COLO829 (cell line): Measurements from ENCODE around the gene HHIPL1.

Experiments
- DNase-seq: peaks from one replicate; pipeline ENCODE4 v3.0.0; 2012; ENCODE audit warnings: low spot score

HHIPL1 gene

DNA sequence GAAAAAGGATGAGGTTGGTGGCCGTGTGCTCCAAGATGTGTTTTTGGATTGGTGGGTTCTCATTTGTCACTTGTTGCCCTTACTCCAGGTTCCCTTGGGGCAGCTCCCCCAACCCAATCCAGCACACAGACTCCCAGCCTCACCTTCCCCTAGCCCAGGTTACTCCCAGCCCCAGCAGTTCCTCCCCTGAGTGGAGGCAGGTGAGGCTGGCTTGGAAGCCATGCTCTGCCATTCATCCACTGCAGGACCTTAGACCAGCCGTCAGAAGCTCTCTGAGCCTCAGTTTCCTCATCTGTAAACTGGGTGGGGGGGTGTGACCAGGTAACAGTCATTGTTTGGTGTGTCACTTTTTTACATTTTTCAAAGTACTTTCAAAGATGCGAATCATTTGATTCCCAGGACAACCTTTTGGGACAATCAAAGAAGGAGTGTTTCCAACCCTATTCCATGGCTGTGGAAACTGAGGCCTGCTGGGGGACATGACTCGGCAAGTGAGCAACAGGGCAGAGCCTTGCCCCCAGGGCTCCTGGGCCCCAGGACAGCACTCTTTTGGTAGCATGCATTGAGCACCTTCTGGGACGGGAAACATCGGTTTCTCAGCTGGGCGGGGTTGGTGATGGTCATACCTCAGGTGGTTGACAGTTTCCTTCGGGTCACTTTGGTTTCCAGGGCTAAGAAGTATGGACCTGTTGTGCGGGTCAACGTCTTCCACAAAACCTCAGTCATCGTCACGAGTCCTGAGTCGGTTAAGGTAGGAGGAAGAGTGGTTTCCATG, 46.4 kb downstream of the HHIPL1 start:
- no peak for DNase-seq

DNA sequence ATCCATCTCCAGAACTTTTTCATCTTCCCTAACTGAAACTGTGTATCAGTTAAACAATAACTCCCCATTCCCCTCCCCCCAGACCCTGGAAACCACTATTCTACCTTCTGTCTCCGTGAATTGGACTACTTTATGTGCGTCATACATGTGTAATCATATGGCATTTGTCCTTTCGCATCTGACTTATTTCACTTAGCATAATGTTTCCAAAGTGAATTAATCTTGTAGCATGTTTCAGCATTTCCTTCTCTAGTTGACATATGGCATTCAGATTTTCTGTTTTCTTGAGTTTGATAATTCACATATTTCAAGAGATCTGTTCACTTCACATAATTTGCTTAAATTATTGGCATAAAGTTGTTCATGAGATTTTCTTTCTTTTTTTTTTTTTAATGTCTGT, 49.0 kb downstream of the HHIPL1 start:
- DNase-seq, result no peak

DNA sequence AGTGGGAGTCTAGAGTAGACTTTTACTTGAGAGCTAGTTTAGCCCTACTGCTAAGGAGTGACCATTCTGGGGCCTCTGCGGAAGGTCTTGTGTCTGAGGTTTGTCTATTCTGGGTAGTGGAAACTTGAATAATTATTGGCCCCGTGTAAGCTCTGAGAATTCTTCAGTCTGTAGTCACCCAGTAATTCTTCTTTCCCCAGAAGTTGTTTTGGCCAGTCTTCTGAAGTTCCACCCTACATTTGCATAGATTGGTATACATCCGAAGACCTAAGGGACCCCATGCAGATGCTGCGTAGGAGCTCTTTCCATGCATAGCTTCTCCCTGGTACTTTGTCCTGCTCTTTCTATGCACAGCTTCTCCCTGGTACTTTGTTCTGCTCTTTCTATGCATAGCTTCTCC, 52.0 kb downstream of the HHIPL1 start:
- DNase-seq, result no peak

DNA sequence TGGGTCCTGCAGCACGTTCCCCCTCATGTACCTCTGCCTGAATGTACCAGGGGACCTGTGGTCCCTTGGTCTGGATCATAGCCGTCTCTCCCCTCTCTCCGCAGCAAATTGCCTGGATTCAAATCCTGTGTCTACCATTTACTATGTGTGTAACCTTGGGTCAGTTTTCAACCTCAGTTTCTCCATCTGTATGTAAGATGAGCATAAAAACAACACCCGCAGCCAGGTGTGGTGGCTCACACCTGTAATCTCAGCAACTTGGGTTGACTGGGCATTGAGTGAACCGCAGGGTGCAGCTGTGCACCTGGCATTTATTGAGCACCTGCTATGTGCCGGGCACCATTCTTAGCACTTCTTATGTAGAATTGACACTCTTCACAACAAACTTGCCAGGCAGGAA, 53.3 kb downstream of the HHIPL1 start:
- no peak for DNase-seq

DNA sequence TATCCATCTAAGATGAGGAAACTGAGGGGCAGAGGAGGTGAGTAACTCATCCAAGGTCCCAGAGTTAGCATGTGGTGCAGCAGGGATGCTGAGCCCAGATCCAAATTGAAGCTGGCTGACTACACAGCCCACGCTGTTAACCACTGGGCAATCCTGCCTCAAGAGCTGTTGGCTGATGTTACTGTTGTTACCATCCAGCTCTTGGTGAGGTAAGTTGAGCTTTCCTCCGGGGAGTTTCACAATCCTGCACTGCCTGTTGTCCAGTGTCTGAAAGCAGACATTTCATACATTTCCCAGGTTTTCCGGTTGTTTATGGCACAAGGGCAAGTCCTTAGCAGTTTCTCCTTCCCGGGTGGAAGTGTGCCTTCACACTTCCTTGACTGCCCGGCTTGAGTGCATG, 53.7 kb downstream of the HHIPL1 start:
- no peak for DNase-seq

DNA sequence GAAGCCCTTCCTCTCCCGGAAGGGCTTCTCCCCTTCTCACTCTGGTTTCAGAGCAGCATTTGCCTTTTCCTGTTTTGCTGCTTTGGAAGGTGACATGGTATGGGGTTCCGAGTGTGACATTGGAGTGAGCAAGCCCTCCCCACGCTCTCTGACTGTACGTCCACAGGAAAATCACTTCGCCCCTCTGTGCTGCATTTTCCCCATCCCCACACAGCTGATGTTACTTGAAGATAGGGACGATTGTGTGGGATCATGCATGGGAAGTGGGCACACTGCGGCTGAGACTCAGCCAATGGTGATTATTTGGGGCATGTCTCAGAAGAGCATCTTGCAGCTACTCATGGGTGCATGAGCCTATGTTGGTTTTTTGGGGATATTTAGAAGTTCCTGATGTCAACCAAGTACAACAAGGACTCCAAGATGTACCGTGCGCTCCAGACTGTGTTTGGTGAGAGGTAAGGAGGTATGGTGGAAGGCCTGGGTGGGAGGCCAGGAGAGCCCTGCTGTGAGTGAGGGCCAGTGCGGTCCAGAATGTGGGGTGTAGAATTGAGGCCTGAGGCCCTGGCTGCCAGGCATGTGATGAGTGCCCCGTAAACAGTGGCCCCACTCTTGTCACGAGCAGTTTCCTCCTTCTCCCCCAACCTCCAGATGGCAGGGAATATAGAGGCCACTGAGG, 54.3 kb downstream of the HHIPL1 start:
- DNase-seq, result no peak

DNA sequence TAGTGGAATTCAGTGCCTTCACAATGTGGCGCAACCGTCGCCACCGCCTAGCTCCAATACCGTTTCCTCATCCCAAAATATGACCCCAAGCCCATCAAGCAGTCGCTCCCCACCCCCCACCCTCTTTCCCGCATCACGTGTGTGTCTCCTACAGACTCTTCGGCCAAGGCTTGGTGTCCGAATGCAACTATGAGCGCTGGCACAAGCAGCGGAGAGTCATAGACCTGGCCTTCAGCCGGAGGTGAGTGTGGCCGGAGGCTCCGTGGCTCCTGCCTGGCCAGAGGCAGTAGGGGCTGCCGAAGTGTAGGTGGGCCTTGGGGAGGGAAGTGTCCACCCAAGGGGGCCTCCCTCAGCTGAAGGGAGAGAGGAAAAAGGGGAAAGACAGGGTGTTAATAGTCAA, 54.9 kb downstream of the HHIPL1 start:
- DNase-seq, result no peak

DNA sequence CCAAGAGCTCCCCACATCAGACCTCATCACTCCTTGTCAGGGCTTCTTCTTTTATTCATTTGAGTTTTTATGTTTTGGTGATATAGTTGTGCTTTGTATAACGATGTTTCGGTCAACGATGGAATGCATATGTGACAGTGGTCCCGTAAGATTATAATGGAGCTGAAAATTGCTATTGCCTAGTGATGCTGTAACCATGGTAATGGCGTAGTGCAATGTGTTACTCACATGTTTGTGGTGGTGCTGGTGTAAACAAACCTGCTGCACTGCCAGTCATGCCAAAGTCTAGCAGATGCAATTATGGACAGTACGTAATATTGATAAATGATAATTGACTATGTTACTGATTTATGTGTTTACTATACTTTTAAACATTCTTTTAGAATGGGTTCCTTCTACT, 55.5 kb downstream of the HHIPL1 start:
- no peak for DNase-seq

DNA sequence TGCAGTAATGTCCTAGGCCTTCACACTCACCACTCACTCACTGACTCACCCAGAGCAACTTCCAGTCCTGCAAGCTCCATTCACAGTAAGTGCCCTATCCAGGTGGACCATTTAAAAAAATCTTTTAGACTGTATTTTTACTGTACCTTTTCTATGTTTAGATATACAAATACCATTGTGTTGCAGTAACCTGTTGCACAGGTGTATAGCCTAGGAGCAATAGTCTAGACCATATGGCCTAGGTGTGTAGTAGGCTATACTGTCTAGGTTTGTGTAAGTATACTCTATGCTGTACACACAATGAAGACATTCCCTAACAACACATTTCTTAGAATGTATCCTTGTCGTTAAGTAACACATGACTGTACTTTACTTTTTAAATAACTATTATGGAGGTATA, 56.3 kb downstream of the HHIPL1 start:
- DNase-seq, result no peak

DNA sequence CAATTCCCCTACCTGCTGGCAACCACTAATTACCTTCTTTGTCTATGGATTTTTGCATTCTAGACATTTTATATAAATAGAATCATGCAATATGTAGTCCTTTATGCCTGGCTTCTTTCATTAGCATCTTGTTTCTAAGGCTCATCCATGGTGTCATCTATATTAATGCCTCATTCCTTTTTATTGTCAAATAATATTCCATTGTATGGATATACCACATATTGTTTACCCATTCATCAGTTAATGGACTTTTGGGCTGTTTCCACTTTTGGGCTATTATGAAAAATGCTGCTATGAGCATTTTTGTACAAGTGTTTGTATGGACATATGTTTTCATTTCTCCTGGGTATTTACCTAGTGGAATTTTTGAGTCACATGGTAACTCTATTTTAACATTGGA, 57.2 kb downstream of the HHIPL1 start:
- no peak for DNase-seq

DNA sequence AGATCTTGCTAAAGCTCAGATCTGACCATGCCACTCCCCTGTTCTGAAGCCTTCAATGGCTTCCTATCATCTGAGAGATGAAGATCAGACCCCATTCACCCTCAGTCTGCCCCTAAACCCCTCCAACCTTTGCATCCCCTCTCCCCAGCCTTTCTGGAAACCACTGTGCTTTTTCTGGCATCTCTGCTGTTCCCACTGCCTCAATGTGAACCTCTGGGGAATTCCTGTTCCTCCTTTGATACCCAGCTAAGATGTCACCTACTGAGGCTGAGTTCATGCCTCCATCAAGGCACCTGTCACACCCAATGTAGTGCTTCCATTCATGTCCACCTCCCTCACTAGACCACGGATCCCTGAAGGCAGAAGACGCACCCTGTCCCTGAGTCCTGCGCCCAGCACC, 58.5 kb downstream of the HHIPL1 start:
- DNase-seq, result no peak

DNA sequence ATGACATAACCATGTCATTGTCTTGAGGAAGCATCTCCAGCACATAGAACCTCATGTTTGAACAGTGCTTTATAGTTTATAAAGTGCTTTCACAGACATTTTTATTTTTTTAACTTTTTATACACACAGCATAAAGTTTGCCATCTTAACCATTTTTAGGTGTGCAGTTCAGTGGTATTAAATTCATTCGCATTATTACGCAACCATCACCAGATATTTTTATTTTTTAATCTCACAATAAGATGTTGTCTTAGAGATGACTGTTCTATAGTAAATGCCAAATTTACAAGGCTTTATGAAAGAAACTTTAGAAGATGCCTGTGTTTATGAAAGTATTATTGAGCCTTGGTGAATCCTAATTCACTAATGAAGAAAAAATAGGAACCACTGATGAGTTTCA, 59.1 kb downstream of the HHIPL1 start:
- no peak for DNase-seq

DNA sequence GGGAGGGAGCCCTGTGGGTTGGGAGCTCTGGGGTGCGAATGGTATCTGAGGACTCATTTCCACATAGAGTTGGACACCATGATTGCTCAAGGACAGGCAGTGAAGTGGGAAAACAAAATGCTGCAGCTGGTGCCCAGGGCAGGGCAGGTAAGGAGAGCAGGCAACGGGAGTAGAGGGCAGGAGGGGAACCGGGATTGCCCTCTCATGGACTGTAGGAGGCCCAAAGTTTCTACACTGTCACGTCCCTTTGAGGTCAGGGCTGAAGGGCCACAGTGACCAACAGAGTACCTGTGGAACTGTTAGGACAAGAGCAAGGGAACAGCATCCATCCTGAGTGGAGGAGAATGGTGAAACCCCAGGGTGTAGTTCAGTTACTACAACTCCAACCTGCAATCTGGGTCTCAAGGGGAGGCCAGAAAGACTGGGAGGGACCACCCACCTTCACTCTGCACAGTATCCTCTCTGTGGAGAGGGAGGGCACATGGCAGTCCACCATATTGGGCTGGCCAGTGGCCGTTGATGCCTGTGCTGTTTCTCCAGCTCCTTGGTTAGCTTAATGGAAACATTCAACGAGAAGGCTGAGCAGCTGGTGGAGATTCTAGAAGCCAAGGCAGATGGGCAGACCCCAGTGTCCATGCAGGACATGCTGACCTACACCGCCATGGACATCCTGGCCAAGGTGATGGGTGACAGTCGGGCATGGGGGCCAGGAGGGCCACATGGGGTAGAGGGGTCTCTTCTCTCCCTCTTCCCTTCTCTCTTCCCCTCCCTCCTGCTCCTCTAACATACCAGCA, 61.4 kb downstream of the HHIPL1 start:
- no peak for DNase-seq

DNA sequence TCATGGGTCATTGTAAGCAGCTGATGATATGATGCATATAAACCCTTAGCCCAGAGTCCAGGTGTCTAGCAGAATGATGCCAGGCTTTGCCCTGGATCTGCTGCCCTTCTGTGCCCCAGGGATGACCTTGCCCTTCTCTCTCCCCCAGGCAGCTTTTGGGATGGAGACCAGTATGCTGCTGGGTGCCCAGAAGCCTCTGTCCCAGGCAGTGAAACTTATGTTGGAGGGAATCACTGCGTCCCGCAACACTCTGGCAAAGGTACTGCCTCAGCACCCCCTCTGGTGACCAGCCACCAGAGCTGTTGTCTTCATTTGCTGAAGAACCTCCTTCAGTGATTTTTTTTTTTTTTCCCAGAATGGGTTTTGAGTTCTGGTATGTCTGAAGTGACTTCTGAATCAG, 62.5 kb downstream of the HHIPL1 start:
- DNase-seq, result no peak

DNA sequence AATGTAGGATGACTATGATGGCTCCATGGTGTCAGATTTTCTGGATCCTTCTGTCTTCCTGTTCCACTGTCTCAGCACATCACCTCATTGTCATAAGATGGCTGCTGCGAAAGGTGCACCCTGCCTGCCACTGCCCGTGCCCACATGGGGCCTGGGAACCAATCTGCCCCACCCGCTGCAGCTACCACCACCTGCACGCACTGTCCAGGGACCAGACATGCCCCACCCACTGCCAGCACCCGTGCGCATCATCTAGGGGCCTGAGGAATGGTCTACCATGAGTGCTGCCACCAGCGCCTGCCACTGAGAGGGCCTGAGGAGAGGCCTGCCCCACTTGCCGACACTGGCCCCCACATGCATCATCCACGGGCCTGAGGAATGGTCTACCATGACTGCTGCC, 63.0 kb downstream of the HHIPL1 start:
- DNase-seq, result no peak

DNA sequence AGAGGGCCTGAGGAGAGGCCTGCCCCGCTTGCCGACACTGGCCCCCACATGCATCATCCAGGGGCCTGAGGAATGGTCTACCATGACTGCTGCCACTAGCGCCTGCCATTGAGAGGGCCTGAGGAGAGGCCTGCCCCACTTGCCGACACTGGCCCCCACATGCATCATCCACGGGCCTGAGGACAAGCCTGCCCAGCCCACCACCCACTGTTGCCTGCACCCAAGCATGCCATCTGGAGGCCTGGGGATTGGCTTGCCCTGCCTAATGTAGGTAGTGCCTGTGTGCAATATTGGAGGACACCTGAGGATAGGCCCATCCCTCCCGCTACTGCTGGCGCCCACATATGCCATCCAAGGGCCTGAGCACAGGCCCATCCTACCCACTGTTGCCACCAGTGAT, 63.5 kb downstream of the HHIPL1 start:
- DNase-seq, result no peak

DNA sequence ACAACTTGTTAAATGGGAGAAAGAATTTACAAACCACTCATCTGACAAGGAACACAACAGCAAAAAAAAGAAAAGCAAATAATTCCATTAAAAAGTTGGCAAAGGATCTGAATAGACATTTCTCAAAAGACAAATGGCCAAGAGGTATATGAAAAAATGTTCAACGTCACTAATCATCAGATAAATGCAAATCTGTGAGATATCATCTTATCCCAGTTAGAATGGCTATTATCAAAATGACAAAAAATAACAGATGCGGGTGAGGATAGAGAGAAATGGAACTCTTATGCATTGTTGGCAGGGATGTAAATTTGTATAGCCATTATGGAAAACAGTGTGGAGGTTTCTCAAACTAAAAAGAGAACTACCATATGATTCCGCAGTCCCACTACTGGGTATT, 69.0 kb downstream of the HHIPL1 start:
- DNase-seq, result no peak

DNA sequence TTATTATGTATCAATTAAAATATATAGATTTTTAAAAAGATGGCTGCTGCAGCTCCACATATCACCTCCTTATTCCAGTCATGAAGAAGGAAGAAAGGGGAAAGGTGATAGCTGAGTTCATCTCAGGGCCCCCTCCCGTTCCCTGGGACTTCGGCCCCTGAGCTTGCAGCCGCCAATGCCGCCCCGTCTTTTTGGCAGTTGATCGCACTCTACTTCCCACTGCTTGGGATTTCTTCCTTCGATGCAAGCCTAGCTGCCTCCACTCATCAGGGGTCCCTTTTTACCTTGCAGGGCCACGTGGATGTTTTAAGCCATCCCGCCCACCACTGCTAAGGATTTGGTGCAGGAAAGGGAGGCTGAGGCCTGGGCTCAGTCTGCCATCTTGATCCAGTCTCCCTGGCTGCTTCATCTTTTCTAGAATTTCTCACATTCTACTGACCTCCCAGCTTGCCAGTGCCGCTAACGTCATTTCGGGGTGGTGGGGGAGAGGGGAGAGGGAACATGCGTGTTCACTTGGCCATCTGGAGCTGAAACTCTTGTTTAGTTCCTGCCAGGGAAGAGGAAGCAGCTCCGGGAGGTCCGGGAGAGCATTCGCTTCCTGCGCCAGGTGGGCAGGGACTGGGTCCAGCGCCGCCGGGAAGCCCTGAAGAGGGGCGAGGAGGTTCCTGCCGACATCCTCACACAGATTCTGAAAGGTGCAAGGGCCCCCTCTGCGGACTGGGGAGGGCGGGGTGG, 70.5 kb downstream of the HHIPL1 start:
- DNase-seq, result no peak

DNA sequence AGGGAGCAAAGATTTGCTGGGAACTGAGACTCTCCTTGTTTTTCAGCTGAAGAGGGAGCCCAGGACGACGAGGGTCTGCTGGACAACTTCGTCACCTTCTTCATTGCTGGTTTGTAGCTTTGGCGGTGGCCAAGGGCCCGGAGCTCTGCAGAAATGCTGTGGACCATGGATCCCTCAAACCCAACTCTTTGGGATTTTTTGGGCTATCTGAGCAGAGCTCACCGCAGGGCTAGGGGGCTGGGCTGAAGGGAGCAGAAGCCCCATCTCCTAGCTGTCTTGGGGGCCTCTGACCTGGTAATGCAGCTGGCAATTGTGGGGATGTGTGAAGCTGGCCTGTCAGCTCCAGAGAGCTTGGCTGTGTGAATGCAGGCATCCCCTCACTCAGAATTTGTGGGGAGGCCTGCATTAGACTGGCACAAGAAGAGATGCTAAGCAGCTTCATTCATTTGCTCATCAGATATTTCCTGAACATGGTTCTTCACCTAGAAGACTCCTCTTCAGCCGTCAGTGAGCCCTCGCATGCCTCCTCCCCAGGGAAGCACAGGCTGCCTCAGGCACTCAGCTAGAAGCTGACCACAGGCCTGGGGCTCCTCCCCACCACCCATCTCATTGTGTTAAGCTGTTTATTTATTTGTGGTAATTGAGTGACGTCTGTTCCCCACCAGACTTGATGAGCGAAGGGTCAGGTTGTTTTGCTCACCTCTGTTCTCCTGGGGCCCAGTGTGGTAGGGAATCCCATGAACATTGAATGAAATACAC, 71.3 kb downstream of the HHIPL1 start:
- no peak for DNase-seq

DNA sequence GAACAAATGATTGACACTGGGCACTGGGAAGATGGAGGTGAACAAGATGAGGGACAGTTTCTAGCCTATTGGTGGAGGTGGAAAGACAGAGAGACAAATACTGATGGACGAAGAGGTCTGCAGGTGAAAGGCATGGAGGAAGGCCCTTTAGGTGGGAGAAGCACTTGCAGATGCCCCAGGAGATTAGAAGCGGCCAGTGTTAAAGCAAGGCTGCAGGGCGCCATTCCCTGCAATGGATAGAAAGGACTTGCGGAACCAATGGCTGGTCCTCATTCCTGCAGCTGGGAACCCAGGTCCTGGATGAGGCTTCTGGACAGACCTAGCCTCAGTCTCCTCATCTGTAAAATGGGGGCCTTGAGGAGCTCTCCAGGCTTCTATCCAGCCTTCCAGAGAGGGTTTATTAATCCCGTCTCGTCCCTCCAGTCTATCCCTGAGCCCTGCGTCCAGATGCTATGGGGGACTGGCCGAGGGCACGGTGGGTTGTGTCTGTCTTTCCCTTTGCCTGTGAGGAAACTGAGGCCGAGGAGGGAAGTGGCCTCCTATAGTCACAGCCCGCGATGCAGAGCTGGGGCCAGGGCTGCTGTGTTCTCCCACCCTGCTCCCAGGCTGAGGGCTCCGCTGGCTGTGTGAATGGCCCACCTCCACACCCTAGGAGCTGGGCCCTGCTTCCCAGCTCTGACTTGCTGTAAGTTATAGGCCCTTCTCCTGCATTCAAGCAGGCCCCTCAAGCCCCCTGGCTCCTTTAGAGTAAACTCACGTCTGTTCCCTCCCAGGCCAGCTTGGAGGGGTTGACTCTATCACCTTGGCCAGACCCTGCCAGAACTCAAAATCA, 72.1 kb downstream of the HHIPL1 start:
- no peak for DNase-seq

DNA sequence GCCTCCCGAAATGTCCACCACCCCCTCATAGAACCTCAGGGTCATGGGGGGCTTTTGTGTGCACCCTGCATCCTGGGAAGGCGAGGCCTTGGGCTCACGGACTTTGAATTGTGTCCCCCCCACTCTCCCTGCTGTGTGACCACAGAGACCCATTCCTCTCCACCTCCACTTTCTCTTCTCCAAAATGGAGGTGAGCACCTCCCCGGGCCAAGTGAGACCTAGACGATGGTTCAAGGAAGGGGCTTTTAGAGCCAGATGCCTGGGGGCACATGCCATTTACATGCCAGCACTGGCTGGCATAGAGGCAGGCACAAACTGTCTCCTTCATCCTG, 72.7 kb downstream of the HHIPL1 start:
- no peak for DNase-seq
